Small intestine (tissue), 7 donors: ENCODE measurements around the gene GOLIM4. TPM values are rescaled to one million over a fixed set of nuclear protein-coding genes. Genes with fewer than 3 reads are reported as not detected.

Experiments used
- DNase-seq, 2 donors: peaks; one replicate each; pipeline versions ENCODE4 v3.0.0 to v3.0.0-alpha.2; 2013
- FAIRE-seq: peaks from 2 replicates; lab custom pipeline; 2012; peaks lifted over from hg19 to GRCh38; lab: Jason Lieb, UNC
- H3K27ac ChIP-seq, 3 donors: one replicate each; pipeline ENCODE4 v1.5.1; 2013; ENCODE audit warnings: low read length in 2 of 3, mild to moderate bottlenecking in 2 of 3, control low read depth in 1 of 3, inconsistent platforms in 1 of 3, low read depth in 1 of 3, moderate library complexity in 1 of 3
- H3K27me3 ChIP-seq, 3 donors: one replicate each; pipeline ENCODE4 v1.6.1; 2013; ENCODE audit warnings: low read length in 3 of 3, inconsistent platforms in 1 of 3; ENCODE audit not compliant: control insufficient read depth in 3 of 3, insufficient read depth in 3 of 3
- H3K36me3 ChIP-seq, 3 donors: one replicate each; pipeline ENCODE4 v1.6.1; 2013; ENCODE audit warnings: low read length in 3 of 3, inconsistent platforms in 1 of 3, low read depth in 1 of 3, mild to moderate bottlenecking in 1 of 3, moderate library complexity in 1 of 3; ENCODE audit not compliant: control insufficient read depth in 3 of 3, insufficient read depth in 2 of 3
- H3K4me1 ChIP-seq, 3 donors: one replicate each; pipeline ENCODE4 v1.6.1; 2013; ENCODE audit warnings: low read length in 2 of 3, inconsistent platforms in 1 of 3, low read depth in 1 of 3, mild to moderate bottlenecking in 1 of 3, moderate library complexity in 1 of 3; ENCODE audit not compliant: control insufficient read depth in 3 of 3, insufficient read depth in 2 of 3
- H3K4me3 ChIP-seq, 3 donors: one replicate each; pipeline ENCODE4 v1.5.1; 2013; ENCODE audit warnings: low read length in 3 of 3, control low read depth in 1 of 3, inconsistent platforms in 1 of 3, low read depth in 1 of 3, mild to moderate bottlenecking in 1 of 3, moderate library complexity in 1 of 3
- H3K9me3 ChIP-seq, 2 donors: one replicate each; pipeline ENCODE4 v1.6.1; 2013; ENCODE audit warnings: low read depth in 1 of 2, low read length in 1 of 2; ENCODE audit not compliant: control insufficient read depth in 2 of 2, insufficient read depth in 1 of 2
- WGBS, 3 donors: extraction: QIAGEN DNeasy Blood & Tissue Kit; methylation state at CpG; one replicate each; pipeline ENCODE4 v1.1.7; 2013; 5-methylcytosine and 5-hydroxymethylcytosine counted together
- polyA plus RNA-seq, 4 donors: library from polyadenylated mRNA; stranded (reverse) in 3 of 4; unstranded in 1 of 4; fragments of 200-250 nt in 3 of 4; fragments of 120-200 nt in 1 of 4; gene quantifications; one replicate each; pipeline versions ENCODE4 v1.2.1 to v1.2.3, GENCODE V29; 2013
- donor health status: healthy with polysubstance abuse.
- donor health status: control.
- donor health status: control.
- donor health status: Bipolar disorder and iron deficiency.
- donor health status: healthy.

GOLIM4 gene
- polyA plus RNA-seq, 4 donors, result 23.2 to 130 (median 45.9) TPM

DNA sequence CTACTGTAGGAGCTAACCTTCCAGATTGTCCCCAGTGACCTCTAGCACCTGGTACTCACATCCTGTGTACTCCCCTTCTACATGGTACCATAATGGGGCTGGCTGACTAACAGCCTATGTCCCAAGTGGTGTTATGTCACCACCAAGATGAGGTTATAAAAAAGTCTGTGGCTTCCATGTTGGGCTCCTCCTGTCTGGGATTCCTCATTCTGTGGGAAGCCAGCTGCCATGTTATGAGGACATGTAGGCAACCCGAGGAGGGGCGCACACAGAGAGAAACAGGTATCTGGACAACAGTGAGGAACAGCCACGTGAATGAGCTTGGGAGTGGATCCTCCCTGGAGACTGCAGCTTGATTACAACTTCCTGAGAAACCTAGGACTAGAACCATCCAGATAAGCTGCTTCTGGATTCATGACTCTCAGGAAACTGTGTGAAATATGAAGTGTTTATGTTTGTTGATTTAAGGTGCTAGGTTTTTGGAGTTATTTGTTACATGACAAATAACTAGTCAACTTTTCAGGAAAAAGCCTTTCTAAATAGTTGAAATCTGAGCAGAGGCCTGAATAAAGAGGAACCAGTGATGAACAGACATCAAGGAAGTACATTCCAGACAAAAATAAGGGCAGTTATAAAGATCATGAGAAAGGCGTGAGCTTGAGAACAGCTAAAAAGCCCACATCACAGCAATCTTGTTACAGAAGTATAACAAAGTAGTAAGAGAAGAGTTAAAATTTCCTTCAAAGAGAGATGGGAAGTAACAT lies 21.7 kb downstream of the GOLIM4 start:
- no peak for FAIRE-seq
- Histone ChIP-seq H3K4me3 (no peak overlapping the region), H3K27me3 (no peaks in the 10 kb centered on the region), H3K36me3 (peaks cover 0 to 9% (median 0%) of the 10 kb centered on the region in 3 donors), H3K4me1 (peaks cover 0 to 3% (median 3%) of the 10 kb centered on the region in 3 donors), H3K27ac (peak overlapping the region in 1 of 3 donors; percentile 4), H3K9me3 (no peaks in the 10 kb centered on the region)
- WGBS, 3 donors, result 85 to 90% (median 87%) methylated on average over 4 of the region's 4 CpGs
- DNase-seq, result no peak

DNA sequence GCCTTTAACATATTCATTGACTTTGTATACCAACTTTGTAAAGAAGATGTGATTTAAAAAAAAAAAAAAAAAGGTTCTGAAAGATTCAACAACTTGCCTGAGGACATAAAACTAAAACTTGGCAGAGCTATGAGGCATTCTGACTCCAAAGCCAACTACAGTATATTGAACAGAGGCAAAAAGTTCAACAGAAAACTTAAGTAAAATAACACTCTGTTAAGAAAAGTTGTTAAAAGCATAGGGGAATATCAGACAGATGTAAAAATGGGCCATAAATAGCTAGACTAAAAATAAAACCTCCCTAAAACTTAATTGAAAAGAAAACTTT lies 23.4 kb downstream of the GOLIM4 start:
- no peak for FAIRE-seq
- Histone ChIP-seq H3K4me1 (peaks cover 0 to 3% (median 3%) of the 10 kb centered on the region in 3 donors), H3K9me3 (no peaks in the 10 kb centered on the region), H3K36me3 (peaks cover 0 to 8% (median 0%) of the 10 kb centered on the region in 3 donors), H3K4me3 (no peak overlapping the region), H3K27me3 (no peaks in the 10 kb centered on the region), H3K27ac (no peak overlapping the region)
- no peak for DNase-seq

DNA sequence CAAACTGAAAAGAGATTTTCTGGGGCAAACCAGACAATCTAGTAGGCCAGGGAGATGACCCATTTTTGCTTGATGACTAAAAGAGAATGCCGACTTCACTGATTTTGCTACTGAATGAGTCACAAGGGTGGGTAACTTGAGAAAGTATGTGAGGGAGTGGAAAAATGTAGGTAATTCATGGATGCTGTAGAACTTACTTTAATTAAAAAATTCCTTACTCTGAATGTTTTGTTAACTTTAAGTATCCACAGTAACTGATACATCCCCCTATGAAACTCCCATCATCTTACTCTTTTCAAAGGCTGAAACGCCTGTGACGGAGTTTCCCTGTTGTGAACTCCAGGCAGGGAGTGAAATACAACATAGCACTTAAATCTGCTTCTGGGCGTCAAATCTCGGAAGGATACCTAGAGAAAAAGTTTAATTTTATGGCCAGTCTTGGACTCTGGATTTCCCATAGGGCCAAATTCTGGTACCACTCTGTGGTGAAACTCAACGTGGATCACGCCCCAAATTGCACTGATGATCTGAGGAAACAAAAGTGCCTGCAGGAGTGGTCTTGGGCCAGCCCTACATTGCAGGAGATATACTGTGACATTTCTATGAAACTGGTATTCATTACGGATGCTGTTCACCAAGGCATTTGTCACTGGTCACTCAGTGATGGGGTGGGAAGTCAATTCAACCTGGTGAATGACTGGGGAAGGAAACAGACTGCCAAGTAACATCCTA lies 24.0 kb downstream of the GOLIM4 start:
- FAIRE-seq, result no peak

DNA sequence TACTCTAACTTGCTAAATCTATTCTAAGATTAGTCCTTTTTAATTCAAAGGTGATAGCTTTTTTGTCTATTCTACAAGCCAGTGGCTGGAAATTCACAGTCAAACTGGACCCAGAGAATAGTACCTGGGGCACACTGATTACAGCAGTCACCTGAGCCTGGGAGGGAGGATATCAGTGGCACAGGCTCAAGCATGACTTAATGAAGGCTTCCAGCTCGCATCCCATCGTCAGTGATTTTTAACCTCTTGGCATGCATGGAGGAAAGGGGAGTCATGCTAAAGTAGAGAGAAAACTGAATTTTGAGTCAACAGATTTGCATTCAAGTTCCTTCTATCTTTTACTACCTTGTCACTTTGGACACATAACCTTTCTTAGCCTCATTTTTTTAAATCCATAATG lies 24.8 kb downstream of the GOLIM4 start:
- H3K4me3 ChIP-seq, result no peak overlapping the region
- DNase-seq (no peak), FAIRE-seq (no peak)
- WGBS, 3 donors, result 26 to 63% (median 42%) methylated on average over 2 of the region's 2 CpGs
- peaks cover 0 to 5% (median 0%) of the 10 kb centered on the region in 3 donors for H3K36me3 ChIP-seq
- H3K27ac ChIP-seq, result no peak overlapping the region
- H3K9me3 ChIP-seq, result no peaks in the 10 kb centered on the region
- H3K4me1 ChIP-seq, result peaks cover 0 to 9% (median 3%) of the 10 kb centered on the region in 3 donors
- no peaks in the 10 kb centered on the region for H3K27me3 ChIP-seq

More for the DNA sequence above, 24.0 kb downstream of the GOLIM4 start:
- no peak for DNase-seq
- Histone ChIP-seq H3K27me3 (no peaks in the 10 kb centered on the region), H3K4me3 (no peak overlapping the region), H3K36me3 (peaks cover 0 to 5% (median 0%) of the 10 kb centered on the region in 3 donors), H3K27ac (no peak overlapping the region), H3K4me1 (peaks cover 0 to 7% (median 3%) of the 10 kb centered on the region in 3 donors), H3K9me3 (no peaks in the 10 kb centered on the region)
- 76 to 78% (median 76%) methylated on average over 8 of the region's 8 CpGs for WGBS, 3 donors

DNA sequence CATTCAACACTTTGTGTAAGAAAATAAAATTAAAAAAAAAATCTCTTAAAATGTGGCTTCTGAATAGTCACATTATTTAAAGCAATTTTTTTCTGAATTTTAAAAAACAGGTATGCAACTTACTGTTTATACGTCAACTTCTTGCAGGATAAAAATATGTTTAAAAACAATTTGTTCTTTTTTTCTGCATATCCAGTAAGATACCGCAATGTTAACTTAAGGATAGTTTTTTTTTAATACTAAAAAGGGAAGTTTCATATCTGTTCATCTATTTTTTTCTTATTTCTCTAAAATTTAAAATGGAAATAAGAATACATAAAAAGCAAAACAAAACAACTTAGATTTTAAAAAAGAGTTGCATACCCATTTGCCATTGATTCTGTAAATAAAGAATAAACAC lies 27.4 kb downstream of the GOLIM4 start:
- DNase-seq (no peak), FAIRE-seq (peak; percentile 77)
- no peaks in the 10 kb centered on the region for H3K27me3 ChIP-seq
- no peaks in the 10 kb centered on the region for H3K9me3 ChIP-seq
- no peak overlapping the region for H3K4me3 ChIP-seq
- WGBS, 3 donors, result 88 to 97% (median 95%) methylated on average over 2 of the region's 2 CpGs
- H3K27ac ChIP-seq, result no peak overlapping the region
- H3K36me3 ChIP-seq, result peaks cover 0 to 2% (median 0%) of the 10 kb centered on the region in 3 donors
- H3K4me1 ChIP-seq, result peaks cover 0 to 13% (median 4%) of the 10 kb centered on the region in 3 donors

DNA sequence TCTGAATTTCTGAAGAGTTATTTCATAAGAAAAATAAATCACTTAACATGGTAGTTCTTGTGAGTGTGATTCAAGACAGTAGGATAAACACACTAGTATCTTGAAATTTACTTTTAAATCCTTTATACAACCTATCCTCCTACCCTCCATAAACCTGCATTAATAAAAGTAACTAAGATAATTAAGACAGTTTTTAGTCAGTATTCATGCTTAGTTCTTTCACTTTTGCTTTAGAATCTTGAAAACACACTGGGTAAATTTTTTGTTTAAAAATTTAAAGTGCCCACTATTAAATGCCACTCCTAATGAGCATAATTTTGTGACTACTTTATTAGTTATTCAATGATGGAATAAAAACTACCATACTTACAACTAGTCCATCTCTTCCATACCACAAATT lies 28.8 kb downstream of the GOLIM4 start:
- no peaks in the 10 kb centered on the region for H3K9me3 ChIP-seq
- peaks cover 0 to 2% (median 0%) of the 10 kb centered on the region in 3 donors for H3K36me3 ChIP-seq
- FAIRE-seq (no peak), DNase-seq (no peak)
- no peaks in the 10 kb centered on the region for H3K27me3 ChIP-seq
- peaks cover 2 to 17% (median 4%) of the 10 kb centered on the region in 3 donors for H3K4me1 ChIP-seq
- H3K4me3 ChIP-seq, result no peak overlapping the region
- no peak overlapping the region for H3K27ac ChIP-seq

DNA sequence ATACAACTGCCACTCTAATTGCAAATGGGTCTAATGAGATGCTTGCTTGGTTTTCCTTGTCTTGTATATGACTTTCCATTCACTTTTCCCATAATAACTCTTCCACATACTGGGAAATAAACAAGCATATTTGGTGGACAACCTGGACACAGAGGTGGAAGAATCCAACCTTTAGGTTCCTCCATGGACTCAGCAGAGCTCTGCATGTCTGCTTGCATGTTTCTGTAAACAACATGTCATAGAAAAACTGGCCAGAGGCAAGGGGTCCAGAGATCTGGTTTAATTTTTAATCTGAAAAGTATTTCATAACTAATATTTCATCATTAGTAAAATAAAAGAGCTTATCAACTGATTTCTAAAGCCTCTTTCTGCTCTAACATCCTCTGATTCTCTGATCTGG lies 30.2 kb downstream of the GOLIM4 start:
- H3K27me3 ChIP-seq, result no peaks in the 10 kb centered on the region
- no peak overlapping the region for H3K4me3 ChIP-seq
- FAIRE-seq, result no peak
- H3K27ac ChIP-seq, result no peak overlapping the region
- peaks cover 0 to 2% (median 0%) of the 10 kb centered on the region in 3 donors for H3K36me3 ChIP-seq
- H3K4me1 ChIP-seq, result peaks cover 2 to 17% (median 8%) of the 10 kb centered on the region in 3 donors
- H3K9me3 ChIP-seq, result peaks cover 0 to under 1% of the 10 kb centered on the region in 2 donors
- no peak for DNase-seq

DNA sequence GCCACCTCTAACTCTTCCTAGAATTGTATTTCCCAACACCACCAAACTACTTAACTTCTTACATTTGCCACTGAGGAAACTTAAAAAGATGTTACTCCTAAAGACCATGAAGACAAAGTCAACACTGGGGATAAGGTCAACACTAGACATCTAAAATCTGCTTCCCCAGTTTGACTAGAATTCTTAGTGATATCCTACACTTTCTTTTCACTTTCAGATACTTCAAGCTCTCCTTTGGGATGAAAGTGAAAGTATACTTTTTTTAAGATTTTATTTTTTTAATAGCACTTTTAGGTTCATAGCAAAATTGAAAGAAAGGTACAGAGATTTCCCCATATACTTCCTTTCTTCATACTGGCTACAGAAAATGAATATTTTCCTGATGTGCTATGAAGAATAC lies 32.6 kb downstream of the GOLIM4 start:
- Histone ChIP-seq H3K9me3 (peaks cover 0 to 9% of the 10 kb centered on the region in 2 donors), H3K4me1 (peaks cover 2 to 17% (median 8%) of the 10 kb centered on the region in 3 donors), H3K4me3 (no peak overlapping the region), H3K27ac (no peak overlapping the region), H3K36me3 (peaks cover 0 to 4% (median 0%) of the 10 kb centered on the region in 3 donors), H3K27me3 (no peaks in the 10 kb centered on the region)
- DNase-seq, result no peak
- FAIRE-seq, result no peak
